NCI-H2196 (cell line): ENCODE data around the gene ZC3H12D.
"Not testable (repeated sequence)": the region's sequence is repeated elsewhere in the genome, so short reads cannot be mapped to it uniquely, and the experiment has no call there.

Source experiments
- DNase-seq: peaks from one replicate; lab custom pipeline; 2025; ENCODE audit not compliant: unreplicated experiment; lab: John Stamatoyannopoulos, UW

ZC3H12D gene

DNA sequence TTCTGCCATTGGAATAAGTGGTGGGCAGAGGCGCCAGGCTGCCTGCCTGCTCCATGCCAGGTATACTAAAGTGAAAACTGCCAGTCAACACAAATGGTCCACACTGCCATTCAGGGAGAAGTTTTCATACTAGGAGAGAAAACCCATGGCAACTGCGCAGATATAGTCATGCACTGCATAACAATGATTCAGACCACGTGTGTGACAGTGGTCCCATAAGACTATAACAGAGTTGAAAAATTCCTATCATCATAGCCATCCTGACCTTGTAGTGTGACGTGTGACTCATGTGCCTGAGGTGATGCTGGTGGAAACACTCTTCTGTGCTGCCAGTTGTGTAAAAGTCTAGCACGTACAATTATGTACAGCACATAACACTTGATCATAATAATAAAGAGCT is 25.1 kb downstream of the ZC3H12D start:
- no peak for DNase-seq

DNA sequence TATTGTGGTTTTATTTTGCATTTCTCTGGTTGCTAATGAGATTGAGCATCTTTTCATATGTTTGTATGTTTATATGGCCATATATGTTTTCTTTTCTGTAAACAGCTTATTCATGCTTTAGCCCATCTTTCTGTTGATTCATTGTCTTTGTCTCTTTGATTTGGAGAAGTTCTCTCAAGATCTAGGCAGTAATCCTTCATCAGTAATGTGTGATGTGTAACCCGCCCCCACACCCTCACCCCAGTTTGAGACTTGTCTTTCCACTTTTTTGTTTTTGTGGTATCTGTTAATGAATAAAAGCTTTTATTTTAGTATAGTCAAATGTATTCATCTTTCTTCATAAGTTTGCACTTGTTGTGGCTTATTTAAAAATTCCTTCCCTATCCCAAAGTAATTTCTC is 26.0 kb downstream of the ZC3H12D start:
- no peak for DNase-seq

GRCh38 chr6:149458196-149458595 is 26.6 kb downstream of the ZC3H12D start:
- no peak for DNase-seq

GRCh38 chr6:149457316-149457884 is 27.4 kb downstream of the ZC3H12D start:
- DNase-seq = peak; percentile 31

DNA sequence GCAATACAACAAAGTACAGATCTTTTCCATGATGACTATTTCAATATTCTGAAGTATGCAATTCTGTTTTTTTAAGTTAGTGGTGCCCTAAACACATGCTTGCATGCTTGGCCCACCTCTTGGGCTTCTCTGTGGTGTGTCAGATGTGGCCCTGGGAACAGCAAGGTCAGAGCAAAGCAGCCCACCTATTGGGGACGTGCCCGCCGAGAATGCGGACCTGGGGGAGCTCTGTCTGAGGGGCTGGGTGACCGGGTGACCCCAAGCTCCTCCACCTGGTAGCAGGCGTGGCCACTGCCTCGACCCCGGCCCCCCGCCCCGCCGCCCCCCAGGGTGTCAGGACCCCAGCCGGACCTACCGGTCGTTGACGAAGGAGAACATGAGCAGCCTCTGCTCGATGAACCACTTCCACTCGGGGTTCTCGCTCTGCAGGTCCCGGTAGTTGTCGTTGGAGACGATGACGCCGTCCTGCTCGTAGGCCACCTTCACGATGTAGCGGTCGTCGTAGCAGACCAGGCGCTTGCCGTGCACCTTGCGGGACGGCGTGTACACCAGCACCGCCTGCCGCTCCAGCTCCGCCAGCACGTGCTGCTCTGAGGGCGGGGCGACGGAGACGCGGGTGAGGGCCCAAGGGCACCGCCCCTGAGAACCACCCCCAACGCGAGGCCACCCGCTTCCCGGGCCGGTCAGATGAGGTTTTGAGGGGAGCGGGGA is 28.3 kb downstream of the ZC3H12D start:
- DNase-seq = no peak

DNA sequence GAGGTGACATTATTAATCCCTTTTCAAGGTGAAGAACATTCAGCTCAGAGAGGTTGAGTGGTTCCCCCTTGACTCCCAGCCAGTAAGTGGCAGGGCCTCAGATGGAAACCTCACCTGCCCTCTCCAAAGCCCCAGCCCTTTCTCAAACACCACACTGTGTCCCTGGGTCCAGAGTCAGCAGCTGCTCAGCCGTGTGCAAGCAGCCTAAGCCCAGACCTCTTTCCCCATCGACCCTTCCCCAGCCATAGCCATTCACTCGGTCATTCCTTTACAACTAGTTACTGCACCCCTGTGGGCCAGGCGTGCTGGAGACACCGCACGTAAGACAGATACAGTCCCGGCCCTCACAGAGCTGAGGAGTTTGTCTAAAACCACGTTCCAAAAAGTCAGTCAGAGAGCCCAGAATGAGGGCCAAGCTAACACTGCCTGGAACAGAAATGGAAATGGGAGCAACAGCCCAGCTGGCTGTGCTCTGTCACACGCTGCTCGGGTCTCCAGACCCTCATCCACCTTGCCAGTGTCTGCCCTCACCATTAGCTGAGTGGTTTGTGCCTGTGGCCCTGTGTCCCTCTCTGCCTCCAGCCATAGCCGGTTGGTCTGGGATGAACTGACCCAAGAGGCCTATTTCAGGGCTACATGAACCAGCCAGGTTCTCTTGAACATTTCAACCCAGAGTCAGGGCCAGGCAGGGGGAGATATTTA is 29.6 kb downstream of the ZC3H12D start:
- DNase-seq = peak; percentile 22

DNA sequence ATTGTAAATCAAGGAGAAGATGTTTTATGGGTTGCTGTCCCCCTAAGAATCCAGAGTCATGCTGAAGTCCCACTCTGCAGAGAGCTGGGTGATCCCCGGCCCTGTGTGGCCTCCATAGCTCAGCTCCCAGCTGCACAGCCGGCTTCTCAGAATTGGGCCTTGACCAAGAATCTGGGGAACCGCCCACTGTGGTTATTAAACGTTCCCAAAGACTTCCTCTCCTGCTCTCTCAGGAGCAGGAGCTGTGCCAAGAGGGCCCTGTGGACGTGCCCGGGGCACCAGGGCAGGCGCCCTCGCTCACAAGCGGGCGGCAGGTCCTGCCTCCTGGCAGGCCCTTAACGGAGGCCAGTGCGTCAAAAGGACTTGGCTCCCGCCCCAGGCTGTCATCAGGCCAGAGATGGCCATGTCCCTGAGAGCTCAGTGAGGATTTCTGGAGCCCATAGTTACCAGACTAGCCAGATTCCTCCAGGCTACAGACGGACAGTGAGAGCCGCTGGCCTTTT is 30.4 kb downstream of the ZC3H12D start:
- DNase-seq = peak; percentile 96

GRCh38 chr6:149453597-149454345 is 31.0 kb downstream of the ZC3H12D start:
- DNase-seq = no peak

DNA sequence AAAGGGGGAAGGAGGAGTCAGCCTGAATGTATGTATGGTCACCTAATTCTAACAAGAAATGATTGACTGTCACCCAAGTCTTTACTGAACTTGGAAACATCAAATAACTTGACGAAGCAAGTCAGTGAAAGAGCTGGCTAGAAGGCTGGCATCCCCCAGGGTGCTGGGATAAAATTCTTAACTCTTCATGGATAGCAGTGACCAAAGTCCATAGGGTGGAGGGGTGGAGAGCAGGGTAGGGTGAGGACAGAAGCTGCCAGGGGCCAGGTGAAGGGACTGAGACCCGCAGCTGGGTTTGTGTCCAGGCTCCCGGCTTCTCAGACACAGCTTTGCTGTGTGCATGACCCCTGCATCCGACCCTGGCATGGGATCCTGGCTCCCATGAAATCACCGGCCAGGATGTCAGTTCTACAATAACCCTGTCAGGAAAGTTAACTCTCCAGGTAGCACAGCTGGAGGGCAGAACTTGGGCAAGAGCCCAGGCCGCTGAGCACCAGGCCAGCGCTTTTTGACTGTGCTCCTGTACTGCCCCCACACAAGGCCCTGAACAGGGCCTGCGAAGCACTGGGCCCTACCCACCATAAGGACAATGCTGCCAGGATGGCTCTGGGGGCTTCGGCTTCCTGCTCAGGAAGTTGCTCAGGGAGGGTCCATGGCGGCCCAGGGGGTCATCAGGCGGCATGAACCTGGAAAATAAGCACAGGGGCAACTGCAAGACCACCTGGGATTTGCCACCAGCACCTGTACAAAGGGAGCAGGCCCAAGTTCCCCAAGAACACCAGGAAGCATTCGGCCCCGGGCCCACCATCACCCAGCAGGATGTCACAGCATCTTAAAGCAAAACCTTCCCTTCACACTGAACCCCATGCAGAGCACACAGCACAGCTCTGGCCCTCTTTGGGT is 32.5 kb downstream of the ZC3H12D start:
- no peak for DNase-seq

GRCh38 chr6:149451376-149452036 is 33.3 kb downstream of the ZC3H12D start:
- DNase-seq = no peak

- DNase-seq = no peak
Observed at GRCh38 chr6:149450679-149451375, 34.0 kb downstream of the ZC3H12D start.

GRCh38 chr6:149449831-149450678 is 34.8 kb downstream of the ZC3H12D start:
- DNase-seq = no peak

DNA sequence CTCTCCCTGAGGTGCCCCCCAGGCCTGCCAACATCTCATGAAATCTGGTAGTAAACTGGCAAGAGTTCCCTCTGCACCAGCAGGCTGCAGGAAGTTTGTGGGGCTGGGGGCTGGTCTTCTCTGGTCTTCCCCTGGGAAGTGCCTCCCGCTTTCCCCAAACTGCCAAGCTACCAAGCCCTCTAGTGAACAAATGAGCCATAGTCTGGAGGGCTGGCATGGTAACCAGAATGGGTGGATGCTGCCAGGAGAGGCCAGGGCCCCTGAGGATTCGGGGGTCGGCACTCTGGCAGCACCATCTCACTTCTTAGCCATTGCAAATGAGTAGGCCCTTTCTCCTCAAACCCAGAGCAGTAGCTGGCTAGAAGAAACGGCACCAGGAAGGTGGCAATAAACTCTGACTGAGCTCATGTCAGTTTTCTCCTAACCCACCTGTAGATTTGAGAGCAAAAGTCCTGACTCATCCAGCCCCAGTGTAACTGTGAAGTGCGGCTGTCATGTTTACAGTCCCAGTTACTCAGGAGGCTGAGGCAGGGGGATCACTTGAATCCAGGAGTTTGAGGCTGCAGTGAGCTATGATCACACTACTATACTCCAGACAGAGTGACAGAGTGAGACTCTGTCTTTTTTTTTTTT is 35.9 kb downstream of the ZC3H12D start:
- no peak for DNase-seq

GRCh38 chr6:149446791-149447376 is 37.9 kb downstream of the ZC3H12D start:
- no peak for DNase-seq

DNA sequence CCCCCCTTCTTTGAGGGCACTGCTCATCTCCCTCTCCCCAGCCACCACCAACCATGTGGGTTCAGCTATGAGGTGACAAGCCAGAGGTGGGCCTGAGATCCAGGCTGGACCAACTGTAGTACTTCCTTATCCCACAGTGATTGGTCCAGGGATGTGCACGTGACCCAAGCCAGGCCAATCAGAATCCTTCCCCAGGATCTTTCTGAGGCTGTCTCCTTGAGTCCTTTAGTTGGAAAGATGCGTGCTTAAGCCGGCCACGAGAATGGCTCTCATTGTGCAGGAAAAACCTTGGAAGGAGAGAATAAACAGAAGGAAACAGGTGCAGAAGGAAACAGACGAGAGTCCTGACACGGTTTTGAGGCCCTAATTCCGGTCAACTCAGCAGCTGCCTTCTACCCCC is 39.2 kb downstream of the ZC3H12D start:
- DNase-seq = no peak

GRCh38 chr6:149445095-149445466 is 39.7 kb downstream of the ZC3H12D start:
- no peak for DNase-seq

DNA sequence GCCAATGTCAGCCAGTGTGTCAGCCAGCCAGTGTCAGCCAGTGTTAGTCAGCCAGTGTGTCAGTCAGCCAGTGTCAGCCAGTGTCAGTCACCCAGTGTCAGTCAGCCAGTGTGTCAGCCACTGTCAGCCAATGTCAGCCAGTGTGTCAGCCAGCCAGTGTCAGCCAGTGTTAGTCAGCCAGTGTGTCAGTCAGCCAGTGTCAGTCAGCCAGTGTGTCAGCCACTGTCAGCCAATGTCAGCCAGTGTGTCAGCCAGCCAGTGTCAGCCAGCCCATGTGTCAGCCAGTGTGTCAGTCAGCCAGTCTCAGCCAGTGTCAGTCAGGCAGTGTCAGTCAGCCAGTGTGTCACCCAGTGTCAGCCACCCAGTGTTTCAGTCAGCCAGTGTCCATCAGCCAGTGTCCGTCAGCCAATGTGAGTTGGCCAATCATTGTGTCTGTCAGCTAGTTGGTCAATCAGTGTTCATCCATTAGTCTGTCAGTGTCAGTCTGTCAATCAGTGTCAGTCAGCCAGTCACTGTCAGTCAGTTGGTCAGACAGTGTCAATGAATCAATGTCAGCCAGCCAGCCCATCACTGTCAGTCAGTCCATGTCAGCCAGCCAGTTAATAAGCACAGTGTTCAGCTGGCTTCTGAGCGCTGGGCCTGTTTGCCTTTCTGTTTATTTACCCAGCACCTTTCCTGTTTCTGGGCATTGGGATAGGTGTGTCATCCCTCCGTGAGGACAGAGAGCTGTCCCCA is 40.3 kb downstream of the ZC3H12D start:
- not testable (repeated sequence) for DNase-seq
